GM21619 (cell line): ENCODE results near the gene SBK3.

Experiments
- ATAC-seq: cut with Tn5 transposase; IDR thresholded peaks from one replicate; pipeline ENCODE4 v1.9.1; 2021; ENCODE audit not compliant: unreplicated experiment

SBK3 gene

GRCh38 chr19:55492362-55492944 is 52.9 kb downstream of the SBK3 start:
- ATAC-seq: no peak

DNA sequence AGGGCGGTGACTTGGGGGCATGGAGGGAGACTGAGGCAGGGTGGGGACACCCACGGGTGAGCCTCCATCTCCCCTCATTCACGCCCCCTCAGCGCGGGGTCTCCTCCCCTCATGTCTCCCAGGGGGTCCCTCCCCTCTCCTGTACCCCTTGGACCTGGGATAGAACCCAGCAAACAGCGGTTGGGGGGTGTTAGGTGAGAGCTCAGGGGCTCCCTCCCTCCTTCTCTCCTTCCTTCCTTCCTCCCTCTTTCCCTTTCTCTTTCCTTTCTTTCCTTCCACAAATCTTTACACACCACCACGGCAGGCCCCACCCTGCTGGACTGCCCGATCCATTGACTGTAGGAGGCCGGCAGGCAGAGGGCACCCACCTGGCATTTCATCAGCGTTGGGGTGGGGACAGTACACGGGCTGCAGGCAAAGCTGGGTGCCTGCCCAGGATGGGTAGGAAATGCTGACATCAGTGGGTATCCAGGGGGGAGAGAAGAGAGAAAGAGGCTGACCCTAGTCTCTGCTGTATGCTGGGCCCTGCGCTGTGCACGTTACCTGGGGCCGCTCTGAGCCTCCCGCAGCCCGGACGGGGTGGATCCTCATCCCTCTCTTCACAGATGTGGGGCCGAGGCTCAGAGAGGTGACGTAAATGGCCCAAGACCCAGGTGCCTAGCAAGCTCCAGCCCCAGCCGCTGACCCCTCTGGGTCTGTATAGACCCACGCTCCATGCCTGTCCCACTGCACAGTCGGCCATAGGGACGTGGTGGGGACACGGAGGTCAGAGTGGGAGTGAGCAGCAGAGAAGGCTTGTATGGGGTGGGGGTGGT is 53.6 kb downstream of the SBK3 start:
- no peak for ATAC-seq
